HS-27A (cell line): Measurements from ENCODE around the gene TAGLN2.
"Not testable (repeated sequence)": the region's sequence is repeated elsewhere in the genome, so short reads cannot be mapped to it uniquely, and the experiment has no call there.

Experiments
- DNase-seq: peaks from one replicate; pipeline ENCODE4 v3.0.0-alpha.2; 2012; ENCODE audit warnings: low read depth, missing footprints

The TAGLN2 gene

GRCh38 chr1:159899634-159900033 lies 25.7 kb downstream of the TAGLN2 start:
- DNase-seq = not testable (repeated sequence)

- no peak for DNase-seq
These were observed 26.8 kb downstream of the TAGLN2 start for GRCh38 chr1:159898527-159898926.

DNA sequence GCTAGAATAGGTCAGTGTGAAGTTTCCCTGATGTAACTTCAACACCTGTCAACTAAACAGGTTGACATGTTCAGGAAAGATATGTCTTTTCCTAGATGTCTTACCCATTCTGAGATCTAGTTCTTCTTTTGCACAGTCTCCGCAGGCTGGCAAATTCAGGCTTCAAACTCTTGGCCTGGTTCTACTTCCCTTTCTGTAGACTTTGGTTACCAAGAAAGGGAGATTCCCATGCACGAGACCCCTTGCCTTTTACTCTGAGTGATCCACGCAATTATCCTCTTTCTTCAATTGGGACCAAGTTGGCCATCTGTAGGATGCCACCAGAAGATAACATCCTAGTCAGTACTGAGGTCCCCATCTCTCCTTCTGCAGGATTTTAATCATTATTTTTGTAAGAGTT lies 27.3 kb downstream of the TAGLN2 start:
- DNase-seq = no peak

- DNase-seq = no peak
These were observed 28.8 kb downstream of the TAGLN2 start for GRCh38 chr1:159896546-159896930.

GRCh38 chr1:159895836-159896545 lies 29.3 kb downstream of the TAGLN2 start:
- no peak for DNase-seq

GRCh38 chr1:159895286-159895685 lies 30.0 kb downstream of the TAGLN2 start:
- DNase-seq = no peak

DNA sequence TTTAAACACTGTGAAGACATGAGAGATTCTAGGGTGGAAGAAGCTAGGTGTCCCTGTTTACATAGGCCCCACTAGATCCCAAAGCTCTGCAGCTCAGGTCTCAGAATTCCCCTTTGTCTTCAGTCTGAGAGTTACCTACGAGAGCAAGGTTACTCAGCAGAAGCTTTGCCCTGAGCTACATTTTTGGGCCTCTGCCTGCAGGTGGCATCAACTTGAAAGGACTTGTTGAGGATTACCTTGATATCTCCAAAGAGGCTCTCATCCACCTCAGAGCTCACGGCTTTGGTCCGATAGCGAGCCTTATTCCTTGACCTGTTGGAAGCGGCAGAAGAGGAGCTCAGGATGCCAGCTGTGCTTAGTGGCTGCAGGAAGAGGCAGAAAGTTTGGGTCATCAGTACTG lies 32.4 kb downstream of the TAGLN2 start:
- no peak for DNase-seq

DNA sequence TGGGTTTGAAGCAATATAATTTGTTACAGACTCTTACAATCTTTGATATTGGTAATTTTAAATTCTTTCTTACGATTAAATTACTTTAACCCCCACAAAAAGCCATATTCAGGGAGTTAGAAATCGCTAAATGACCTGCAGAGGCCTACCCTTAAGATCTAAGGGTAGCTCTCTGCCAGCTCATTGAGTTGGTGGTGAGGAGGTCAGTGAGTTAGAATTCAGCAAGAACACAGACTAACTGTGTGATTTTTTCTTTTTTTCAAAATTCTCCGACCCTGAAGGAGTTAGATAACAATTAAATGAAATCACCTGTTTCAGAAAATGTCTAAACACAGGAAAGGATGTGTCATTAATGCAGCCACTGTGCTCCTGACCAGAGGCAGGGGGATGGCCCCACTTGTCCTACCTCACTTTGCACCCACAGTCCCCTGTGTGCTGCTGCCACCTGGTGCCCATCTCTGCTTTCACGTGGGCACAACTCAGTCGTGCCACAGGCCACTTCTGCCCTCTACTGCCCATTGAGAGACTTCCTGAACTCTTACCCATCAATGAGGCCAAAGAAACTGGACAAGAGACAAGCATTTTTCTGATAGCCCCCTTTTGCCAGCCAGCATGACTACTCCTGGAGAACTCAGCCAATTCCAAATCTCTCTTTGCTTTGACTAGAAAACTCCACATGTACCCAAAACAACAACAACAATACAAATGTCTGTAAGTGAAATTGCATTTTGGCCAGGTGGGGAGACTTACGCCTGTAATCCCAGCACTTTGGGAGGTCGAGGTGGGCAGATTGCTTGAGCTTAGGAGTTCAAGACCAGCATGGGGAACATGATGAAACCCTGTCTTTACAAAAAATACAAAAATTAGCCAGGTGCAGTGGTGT lies 33.8 kb downstream of the TAGLN2 start:
- peak; percentile 71 for DNase-seq

GRCh38 chr1:159890390-159890789 lies 34.9 kb downstream of the TAGLN2 start:
- no peak for DNase-seq

- peak; percentile 75 for DNase-seq
These were observed 35.5 kb downstream of the TAGLN2 start for GRCh38 chr1:159889821-159890252.

- no peak for DNase-seq
These were observed 36.1 kb downstream of the TAGLN2 start for GRCh38 chr1:159889202-159889601.

- DNase-seq = no peak
These were observed 41.0 kb downstream of the TAGLN2 start for GRCh38 chr1:159884296-159884695.

- DNase-seq = no peak
These were observed 42.2 kb downstream of the TAGLN2 start for GRCh38 chr1:159883134-159883533.

DNA sequence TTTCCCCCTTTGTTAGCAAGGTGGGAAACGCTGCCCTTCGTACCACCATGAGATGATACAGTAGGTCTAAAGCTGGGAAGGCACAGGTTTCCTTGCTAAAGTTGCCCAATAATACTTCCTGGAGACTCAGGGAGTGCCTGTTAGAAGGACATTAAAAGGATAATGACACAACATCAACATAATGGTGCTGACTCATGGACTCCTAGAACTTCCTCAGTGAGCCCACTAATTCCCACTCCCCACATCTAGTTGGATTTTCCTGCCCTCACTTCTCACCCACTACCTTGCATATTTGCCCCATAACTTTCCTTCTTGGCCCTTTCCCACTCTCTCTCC lies 42.8 kb downstream of the TAGLN2 start:
- no peak for DNase-seq

DNA sequence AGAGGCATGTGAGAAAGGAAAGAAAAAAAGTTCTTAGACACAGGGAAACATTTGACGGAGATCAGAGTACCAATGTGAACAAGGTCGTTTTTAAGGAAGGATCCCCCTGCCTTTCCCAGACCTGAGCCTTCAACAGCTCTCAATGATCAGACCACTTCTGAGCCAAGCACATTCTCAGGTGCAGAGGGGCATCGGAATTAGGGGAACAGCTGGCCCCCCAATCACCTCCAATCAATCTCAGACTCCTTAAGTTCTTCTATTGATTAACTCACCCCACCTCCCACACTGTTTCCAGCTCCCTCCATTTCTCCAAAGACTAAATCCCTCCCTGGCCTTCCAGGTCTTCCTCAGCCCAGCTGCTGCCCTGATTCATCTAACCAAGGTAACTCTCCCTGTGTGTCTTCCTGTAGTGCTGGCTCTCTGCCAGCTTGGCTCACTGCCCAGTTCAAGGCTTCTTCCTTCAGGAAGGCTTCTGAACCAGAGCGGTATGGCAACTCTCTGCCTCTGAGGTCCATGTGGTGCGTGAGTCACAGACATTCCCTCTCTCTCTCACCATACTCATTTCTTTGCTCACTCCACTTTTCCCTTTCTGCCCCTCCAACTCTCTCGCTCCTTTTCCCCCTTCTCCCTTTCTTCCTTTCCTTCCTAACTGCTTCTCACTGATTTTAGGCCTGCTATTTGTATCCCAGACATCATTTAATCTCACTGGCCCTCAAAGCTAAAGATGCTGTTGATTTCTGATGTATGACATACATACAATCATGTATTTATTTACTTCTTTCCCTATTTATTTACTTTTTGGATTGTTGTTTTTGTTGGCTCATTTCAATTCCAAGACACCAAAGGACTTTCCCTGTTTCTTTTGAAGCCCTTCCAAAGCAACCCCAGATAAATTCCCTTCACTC lies 43.4 kb downstream of the TAGLN2 start:
- peak; percentile 89 for DNase-seq

DNA sequence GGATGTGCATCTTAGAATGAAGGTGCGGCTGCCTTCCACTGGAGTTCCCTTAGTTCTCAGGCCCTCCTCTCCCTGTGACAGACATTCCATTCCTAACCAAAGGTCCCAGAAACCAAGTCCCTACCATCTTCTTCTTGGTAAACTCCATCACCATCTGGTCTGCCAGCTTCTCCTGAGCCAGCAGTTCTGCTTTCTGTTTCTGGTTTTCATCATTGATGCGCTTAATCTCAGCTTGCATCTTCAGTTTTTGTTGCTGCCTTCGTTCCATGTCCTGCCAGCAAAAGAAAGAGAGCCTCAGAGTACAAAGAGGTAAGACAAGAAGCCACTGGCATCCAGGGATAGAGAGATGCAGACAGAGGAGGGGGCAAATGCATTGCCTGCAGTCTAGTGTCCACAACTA lies 44.9 kb downstream of the TAGLN2 start:
- DNase-seq = no peak

DNA sequence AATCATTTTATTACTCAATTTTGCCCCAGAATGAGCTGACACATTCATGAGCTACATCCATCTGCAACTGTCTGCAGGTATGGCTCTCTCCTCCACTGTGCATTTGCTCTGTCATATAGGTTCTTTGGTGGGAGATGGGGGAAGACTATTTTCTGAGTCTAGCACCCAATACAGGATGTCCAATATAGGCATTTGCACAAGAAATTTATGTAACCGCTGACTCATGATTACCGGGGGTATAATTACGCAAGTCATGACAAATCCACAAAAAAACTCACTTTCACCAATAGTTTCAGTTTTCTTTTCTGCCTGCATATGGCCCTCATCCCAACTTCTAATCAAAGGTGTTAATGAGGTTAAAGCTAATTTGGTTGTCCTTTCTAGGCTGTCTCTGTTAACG lies 45.3 kb downstream of the TAGLN2 start:
- no peak for DNase-seq

DNA sequence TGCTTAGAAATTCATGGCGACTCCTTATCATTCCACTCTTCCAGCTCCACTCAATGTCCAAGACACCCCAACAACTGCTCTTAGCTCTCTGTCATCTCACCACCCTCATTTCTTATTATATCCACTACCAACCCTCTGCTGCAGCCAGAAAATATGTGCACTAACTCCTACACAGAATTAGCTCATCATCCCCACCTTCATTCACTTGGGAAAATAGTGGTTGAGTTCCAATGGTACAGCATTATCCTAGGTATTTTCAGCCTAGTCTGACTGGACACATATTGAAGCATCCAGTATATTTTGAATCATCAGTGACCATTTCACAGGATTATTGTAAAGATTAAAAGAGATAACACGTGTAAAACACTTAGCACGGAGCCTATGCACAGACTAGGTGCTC lies 46.2 kb downstream of the TAGLN2 start:
- no peak for DNase-seq

DNA sequence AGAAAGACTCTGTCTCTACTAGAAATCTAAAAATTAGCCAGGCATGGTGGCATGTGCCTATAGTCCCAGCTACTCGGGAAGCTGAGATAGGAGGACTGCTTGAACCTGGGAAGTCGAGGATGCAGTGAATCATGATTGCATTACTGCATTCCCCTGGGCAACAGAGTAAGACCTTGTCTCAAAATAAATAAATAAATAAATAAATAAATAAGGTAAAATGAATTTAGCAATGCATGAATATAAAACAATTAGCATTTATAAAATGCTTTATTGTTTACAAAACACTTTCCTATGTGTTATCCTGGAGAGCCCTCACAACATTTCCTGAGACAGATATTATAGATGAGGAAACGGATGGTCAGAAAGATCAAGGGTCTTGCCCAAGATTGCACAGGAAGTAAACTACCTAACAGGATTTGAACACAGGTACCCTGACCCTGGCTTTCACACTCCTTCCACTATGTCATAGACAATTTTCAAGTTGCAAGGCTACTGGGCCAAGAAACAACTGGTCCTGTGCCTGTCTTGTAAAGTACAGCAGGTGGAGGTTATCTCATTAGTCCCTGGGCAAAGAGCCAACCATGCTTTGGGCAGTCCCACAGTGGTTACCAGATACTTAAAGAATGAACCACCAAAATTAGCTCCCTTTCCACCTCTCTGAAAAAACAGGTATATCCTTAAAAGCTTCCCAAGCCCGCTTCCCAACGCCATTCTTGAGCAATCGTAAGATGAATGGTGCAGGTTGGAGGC lies 47.4 kb downstream of the TAGLN2 start:
- no peak for DNase-seq

DNA sequence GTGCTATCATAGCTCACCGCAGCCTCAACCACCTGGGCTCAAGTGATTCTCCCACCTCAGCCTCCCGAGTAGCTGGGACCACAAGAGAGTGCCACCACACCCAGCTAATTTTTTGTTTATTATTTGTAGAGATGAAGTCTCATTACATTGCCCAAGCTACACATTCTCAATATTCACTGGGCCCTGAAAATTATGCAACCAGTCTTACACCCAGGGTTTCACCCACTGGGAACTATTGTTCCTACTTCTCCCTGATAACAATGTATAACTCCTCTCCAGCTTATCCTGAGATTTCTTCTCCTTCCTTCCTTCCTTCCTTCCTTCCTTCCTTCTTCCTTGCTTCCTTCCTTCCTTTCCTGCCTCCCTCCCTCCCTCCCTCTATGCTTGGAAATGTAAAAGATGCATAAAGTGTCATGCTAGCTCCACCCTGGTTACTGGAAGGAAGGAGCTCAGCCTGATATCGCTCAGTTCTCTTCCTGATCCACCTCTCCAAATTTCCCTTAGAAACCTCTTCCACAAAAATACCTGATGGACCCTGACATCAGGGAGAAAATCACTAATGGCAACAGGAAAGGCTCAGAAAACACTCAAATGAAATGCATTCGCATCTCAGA lies 51.7 kb downstream of the TAGLN2 start:
- no peak for DNase-seq

- no peak for DNase-seq
These were observed 52.4 kb downstream of the TAGLN2 start for GRCh38 chr1:159872891-159873290.
